OCI-LY7 (cell line): ENCODE data around the gene TNFAIP8L3.

Source experiments
- CTCF ChIP-seq: fragments of 200-600 bp; sonication (generic); conservative IDR thresholded peaks from 2 replicates; pipeline ENCODE4 v1.5.1; 2014; ENCODE audit warnings: mild to moderate bottlenecking, antibody characterized with exemption, low read length, moderate library complexity, mixed read lengths
- EZH2phosphoT487 ChIP-seq: fragments of 200-600 bp; sonication (generic); IDR thresholded peaks from 2 replicates; pipeline ENCODE4 v1.6.1; 2018; ENCODE audit warnings: low read depth, borderline replicate concordance, mild to moderate bottlenecking, mixed run types, antibody characterized with exemption, low read length, moderate library complexity, mixed read lengths

- TF ChIP-seq CTCF: no peak
- TF ChIP-seq EZH2phosphoT487: no peak
These were observed 8.9 kb downstream of the TNFAIP8L3 start for GRCh38 chr15:51085764-51086163.
